Hepatic stellate cell (primary cell): Measurements from ENCODE around the gene SCAMP4.
"Not testable (repeated sequence)": the region's sequence is repeated elsewhere in the genome, so short reads cannot be mapped to it uniquely, and the experiment has no call there.

Source experiments
- DNase-seq: peaks from one replicate; pipeline ENCODE4 v3.0.0; 2011; ENCODE audit warnings: low spot score

The SCAMP4 gene

GRCh38 chr19:1882786-1883692, 22.2 kb upstream of the SCAMP4 start:
- DNase-seq, result no peak

DNA sequence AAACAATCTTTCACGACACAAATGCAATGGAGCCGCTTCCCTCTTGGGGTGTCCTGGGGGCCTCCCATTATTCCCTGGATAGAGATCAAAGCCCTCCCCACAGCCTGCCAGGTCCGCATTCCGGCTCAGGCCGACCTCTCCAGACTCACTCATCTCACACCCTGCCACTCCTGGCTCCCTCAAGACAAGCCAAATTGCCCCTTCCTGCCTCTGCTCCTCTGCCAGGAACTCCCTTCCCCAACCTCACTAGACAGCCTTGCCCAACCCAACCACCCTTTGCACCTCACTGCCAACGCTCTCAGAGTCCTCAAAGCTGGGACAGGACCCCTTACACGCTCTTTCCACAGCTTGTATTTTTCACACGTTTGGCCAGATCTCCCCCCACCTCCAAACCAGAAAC, 21.4 kb upstream of the SCAMP4 start:
- DNase-seq, result no peak

DNA sequence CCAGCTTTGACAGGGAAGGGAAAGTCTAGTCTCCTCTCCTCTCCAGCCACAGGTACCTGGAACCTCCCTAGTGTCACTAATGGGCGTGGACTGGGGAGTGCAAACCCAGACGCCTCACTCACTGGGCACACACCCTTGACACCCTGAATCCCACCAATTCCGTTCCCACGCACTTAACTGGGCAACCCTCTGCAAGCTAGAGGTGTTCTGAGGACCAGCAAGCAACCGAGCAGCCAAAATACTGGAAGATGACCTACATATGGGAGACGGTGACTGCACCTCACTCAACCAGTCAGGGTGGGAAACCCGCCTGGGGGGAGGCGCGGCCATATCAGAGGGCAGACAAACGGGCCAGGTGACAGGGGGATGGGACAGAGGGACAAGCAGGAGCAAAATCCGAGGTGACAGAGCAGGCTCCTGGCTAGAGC, 20.9 kb upstream of the SCAMP4 start:
- DNase-seq, result no peak

DNA sequence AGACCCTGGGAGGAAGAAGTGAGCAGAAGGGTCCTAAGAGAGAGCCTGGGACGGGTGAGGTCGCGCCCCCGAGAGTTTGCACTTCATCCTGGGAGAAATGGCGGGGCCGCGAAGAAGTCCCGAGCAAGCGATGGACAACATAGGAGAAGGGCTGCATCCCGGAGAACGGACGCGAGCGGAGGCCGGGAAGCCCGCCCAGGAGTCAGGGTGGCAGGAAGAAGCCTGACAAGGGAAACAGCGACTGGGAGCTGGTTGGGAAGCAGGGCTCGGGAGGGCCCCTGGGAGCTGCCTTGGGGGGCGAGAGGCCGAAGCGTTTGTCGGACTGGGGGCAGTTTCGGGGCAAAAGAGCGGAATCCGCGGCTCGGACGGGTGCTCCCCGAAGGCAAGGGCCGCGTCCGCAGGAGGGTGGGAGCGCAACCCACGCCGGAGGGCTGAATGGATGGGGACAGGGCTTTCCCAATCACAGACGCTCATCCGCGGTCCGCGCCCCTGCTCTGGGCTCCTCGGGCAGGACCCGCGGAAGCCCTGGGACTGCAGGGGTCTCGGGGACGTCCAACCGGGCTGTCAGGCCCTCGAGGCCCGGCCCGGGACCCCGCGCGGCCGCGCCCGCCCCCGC, 20.4 kb upstream of the SCAMP4 start:
- peak; percentile 58 for DNase-seq

DNA sequence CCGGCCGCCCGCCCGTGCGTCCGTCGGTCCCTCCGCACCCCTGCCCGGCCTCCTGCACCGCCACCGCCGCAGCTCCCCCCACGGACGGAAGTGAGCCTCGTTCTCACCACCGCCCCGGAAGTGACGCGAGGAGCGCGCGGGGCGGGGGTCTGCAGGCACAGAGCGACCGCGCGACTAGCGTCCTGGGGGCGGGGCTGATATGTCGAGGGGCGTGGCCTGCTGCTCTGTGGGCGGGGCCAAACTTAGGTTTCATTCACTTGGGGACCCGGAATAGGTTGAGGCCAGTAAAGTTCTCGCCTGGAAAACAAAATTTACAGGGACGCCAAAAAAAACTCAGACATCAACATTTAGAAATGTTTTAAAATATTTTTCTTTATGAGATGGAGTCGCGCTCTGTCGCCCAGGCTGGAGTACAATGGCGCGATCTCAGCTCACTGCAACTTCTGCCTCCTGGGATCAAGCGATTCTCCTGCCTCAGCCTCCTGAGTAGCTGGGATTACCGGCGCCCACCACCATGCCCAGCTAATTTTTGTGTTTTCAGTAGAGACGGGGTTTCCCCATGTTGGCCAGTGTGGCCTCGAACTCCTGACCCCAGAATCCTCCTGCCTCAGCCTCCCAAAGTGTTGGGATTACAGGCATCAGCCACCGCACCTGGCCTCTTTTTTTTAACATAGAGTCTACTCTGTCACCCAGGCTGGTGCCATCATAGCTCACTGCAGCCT, 19.6 kb upstream of the SCAMP4 start, which contains the start of gene ABHD17A:
TSS of gene ABHD17A (minus strand) at position 99 of the 722 bp plus-strand sequence. CDS start 3,930 bp downstream, outside the sequence.
- DNase-seq, result peak; percentile 94

DNA sequence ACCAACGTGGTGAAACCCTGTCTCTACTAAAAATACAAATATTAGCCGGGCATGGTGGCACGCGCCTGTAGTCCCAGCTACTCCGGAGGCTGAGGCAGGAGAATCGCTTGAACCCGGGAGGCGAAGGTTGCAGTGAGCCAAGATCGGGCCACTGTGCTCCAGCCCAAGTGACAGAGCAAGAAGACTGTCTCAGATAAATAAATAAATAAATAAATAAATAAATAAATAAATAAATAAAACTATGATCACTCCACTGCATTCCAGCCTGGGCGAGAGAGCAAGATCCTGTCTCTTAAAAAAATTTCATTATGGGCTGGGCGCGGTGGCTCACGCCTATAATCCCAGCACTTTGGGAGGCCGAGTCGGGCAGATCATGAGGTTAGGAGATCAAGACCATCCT, 18.8 kb upstream of the SCAMP4 start:
- DNase-seq, result not testable (repeated sequence)

DNA sequence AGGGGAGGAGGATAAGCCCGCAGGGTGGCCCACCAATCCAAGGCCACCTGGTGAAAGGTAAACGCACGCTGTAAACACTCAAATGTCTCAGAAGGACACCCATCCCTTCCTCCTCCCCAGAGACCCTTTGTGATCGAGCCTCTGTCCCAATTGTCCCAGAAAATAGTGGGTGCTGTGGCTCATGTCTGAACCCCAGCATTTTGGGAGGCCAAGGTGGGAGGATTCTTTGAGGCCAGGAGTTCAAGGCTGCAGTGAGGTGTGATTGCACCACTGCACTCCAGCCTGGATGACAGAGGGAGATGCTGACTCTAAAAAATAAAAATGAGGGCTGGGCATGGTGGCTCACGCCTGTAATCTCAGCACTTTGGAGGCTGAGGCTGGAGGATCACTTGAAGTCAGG, 16.8 kb upstream of the SCAMP4 start:
- no peak for DNase-seq

DNA sequence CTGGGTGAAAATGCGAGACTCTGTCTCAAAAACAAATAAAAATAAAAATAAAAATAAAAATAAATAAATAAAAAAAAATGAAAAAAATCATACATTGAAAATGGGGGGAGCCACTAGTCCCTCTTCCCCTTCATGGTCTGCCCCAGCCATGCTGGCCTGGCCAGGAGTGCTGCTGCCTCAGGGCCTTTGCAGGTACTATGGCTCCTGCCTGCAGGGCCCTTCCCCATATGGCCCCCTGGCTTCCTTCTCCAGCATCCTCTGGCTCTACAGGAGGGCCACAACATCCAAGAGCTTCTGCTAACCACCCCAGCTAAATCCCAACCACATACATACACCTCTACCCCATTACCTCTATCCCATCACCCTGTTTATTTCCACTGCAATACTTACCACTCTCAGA, 15.3 kb upstream of the SCAMP4 start:
- no peak for DNase-seq

DNA sequence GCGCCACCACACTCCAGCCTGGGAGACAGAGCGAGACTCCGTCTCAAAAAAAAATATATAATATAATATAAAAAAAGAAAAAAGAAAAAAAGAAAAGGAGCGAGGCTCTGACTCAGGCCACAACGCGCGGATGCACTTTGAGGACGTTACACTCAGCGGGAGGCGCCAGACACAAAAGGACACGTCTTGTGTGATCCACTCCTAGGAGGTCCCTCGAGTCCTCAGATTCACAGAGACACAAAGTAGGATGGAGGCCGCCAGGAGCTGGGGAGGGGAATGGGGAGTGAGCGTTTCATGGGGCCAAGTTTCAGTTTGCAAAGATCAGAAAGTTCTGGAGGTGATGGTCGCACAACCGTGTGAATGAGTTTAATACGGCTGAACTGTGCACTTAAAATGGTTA, 11.4 kb upstream of the SCAMP4 start:
- DNase-seq, result no peak

- no peak for DNase-seq
Observed at GRCh38 chr19:1896508-1896907, 8.7 kb upstream of the SCAMP4 start.

GRCh38 chr19:1901940-1902404, 3.2 kb upstream of the SCAMP4 start:
- no peak for DNase-seq

GRCh38 chr19:1902923-1903322, 2.3 kb upstream of the SCAMP4 start:
- no peak for DNase-seq

DNA sequence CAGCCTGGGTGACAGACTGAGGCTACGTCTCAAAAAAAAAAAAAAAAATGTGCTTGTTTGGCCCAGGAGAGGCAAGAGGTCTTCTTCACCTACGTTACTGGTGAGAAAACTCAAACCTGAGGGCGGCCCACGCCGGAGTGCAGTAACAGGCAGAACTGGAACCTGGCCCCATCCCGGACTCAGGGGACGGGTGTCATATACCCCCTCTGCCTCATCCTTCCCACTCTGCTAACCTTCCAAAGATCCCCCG, 414 bp upstream of the SCAMP4 start:
- no peak for DNase-seq

- no peak for DNase-seq
Observed at GRCh38 chr19:1905863-1906375, 720 bp downstream of the SCAMP4 start.

DNA sequence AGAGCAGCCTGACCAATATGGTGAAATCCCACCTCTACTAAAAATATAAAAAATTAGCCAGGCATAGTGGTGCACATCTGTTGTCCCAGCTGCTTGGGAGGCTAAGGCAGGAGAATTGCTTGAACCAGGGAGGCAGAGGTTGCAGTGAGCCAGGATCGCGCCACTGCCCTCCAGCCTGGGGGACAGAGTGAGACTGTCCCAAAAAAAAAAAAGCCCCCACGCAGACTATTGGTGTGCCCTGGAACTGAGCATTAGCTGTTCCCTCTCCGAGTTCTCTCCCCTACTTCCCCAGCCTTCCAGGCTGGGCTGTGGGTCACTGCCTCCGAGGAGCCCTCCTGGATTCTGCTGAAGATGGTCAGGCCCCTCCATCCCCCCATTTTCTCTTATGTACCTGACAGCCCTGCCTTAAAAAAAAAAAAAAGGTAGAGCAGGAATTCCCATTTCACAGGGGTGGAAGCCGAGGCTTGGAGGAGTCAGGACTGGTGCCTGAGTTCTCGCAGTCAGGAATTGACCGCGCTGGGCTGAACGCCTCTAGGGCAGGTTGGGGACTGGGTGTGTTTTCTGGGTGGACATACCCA, 1.9 kb downstream of the SCAMP4 start:
- DNase-seq, result no peak

DNA sequence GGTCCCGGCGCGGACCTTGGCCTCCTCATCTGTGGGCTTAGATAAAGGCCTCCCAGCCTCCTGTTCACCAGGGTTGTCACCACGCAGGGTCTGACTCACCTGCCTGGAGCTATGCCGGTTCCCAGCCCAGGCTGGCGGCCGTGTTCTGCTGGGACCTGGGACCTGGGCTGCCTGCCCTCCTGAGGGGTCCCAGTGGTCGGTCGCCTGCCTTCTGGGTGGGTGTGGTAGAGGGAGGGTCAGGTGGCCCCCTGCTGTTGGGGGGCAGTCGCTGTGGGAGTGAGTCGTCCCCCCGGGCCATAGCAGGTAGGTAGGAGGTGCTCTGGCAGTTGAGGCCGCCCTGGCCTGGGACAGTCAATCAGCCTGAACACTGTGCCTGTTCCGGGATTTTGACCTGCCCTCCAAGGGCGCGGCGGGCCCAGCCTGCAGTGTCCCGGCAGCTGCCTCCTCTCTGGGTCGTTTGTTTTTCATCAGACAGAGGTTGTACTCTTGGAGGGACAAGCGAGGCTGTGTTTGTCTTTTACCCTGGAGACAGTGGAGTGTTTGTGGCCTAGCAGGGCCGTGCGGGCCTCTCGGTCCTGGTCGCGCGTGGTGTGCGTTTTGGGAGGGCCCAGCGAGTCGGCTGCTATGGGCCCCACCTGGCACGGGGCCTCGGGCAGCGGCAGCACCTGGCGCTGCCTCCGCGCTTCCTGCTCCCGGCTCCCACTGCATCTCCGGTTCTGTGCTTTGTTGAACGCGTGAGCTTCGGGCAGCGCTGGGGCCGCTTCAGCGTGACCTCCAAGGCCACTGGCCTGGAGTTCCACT, 2.6 kb downstream of the SCAMP4 start:
- no peak for DNase-seq

- no peak for DNase-seq
Observed at GRCh38 chr19:1908364-1908678, 3.1 kb downstream of the SCAMP4 start.

- no peak for DNase-seq
Observed at GRCh38 chr19:1909761-1910080, 4.5 kb downstream of the SCAMP4 start.

GRCh38 chr19:1910177-1910576, 5.0 kb downstream of the SCAMP4 start:
- peak; percentile 37 for DNase-seq

DNA sequence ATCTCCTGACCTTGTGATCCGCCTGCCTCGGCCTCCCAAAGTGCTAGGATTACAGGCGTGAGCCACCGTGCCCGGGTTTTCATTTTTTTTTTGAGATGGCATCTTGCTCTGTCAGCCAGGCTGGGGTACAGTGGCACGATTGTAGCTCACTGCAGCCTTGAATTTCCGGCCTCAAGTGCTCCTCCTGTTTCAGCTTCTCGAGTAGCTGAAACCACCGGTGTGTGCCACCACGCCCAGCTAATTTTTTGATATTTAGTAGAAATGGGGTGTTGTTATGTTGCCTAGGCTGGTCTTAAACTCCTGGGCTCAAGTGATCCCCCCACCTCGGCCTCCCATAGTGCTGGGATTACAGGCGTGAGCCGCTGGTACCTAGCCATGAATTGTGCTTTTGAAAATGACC, 5.9 kb downstream of the SCAMP4 start:
- no peak for DNase-seq

DNA sequence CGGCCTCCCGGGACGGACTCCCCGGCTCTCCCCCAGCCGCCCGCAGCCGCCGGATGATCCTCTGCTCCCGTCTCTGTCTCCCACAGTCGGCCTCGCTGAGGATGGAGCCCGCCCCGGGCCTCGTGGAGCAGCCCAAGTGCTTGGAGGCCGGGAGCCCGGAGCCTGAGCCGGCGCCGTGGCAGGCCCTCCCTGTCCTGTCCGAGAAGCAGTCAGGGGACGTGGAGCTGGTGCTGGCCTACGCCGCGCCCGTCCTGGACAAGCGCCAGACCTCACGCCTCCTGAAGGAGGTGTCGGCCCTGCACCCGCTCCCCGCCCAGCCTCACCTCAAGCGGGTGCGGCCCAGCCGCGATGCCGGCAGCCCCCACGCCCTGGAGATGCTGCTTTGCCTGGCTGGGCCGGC, 6.8 kb downstream of the SCAMP4 start:
- no peak for DNase-seq
